Activated naive CD8-positive, alpha-beta T cell treated with anti-CD3 and anti-CD28 coated beads, Interleukin-2, amount 50 U/mL, for 24 hours (primary cell): ENCODE measurements around the gene SLC24A4.

Experiments
- ATAC-seq: fragments of 150-1000 bp; cut with Tn5 transposase; one replicate; pipeline ENCODE4 v1.10.0; 2021
- DNase-seq: peaks from one replicate; pipeline ENCODE4 v3.0.0; 2021
- H3K27ac Mint-ChIP-seq: one replicate; pipeline ENCODE4 v1.8.0; 2021; ENCODE audit warnings: mild to moderate bottlenecking, mixed read lengths
- H3K27me3 Mint-ChIP-seq: one replicate; pipeline ENCODE4 v1.8.0; 2021; ENCODE audit warnings: mixed read lengths
- H3K36me3 Mint-ChIP-seq: one replicate; pipeline ENCODE4 v1.8.0; 2021; ENCODE audit warnings: low read depth, mixed read lengths
- H3K4me1 Mint-ChIP-seq: one replicate; pipeline ENCODE4 v1.8.0; 2021; ENCODE audit warnings: mixed read lengths
- H3K4me3 Mint-ChIP-seq: one replicate; pipeline ENCODE4 v1.8.0; 2021; ENCODE audit warnings: mild to moderate bottlenecking, moderate library complexity, mixed read lengths
- H3K9me3 Mint-ChIP-seq: one replicate; pipeline ENCODE4 v1.8.0; 2021; ENCODE audit warnings: mixed read lengths

SLC24A4 gene

GRCh38 chr14:92369097-92369496, 46.1 kb downstream of the SLC24A4 start:
- ATAC-seq: no peak
- Mint-ChIP-seq H3K27me3 (peaks cover 2% of the 10 kb centered on the region), H3K27ac (no peak overlapping the region), H3K4me3 (no peak overlapping the region), H3K4me1 (no peaks in the 10 kb centered on the region), H3K36me3 (no peaks in the 10 kb centered on the region), H3K9me3 (peaks cover 4% of the 10 kb centered on the region)
- no peak for DNase-seq

GRCh38 chr14:92372230-92372629, 49.3 kb downstream of the SLC24A4 start:
- no peaks in the 10 kb centered on the region for H3K36me3 Mint-ChIP-seq
- no peak for DNase-seq
- ATAC-seq: no peak
- H3K4me3 Mint-ChIP-seq: no peak overlapping the region
- no peaks in the 10 kb centered on the region for H3K4me1 Mint-ChIP-seq
- H3K27ac Mint-ChIP-seq: no peak overlapping the region
- H3K27me3 Mint-ChIP-seq: no peaks in the 10 kb centered on the region
- H3K9me3 Mint-ChIP-seq: peaks cover 4% of the 10 kb centered on the region

- Mint-ChIP-seq H3K27ac (no peak overlapping the region), H3K9me3 (peaks cover 4% of the 10 kb centered on the region)
Observed at GRCh38 chr14:92373336-92373735, 50.4 kb downstream of the SLC24A4 start.

GRCh38 chr14:92380131-92380530, 57.2 kb downstream of the SLC24A4 start:
- H3K4me1 Mint-ChIP-seq: no peaks in the 10 kb centered on the region
- no peak for ATAC-seq
- no peak for DNase-seq
- no peak overlapping the region for H3K27ac Mint-ChIP-seq
- no peaks in the 10 kb centered on the region for H3K27me3 Mint-ChIP-seq
- no peak overlapping the region for H3K4me3 Mint-ChIP-seq
- H3K36me3 Mint-ChIP-seq: no peaks in the 10 kb centered on the region
- no peaks in the 10 kb centered on the region for H3K9me3 Mint-ChIP-seq

More at GRCh38 chr14:92373336-92373735, 50.4 kb downstream of the SLC24A4 start:
- Mint-ChIP-seq H3K27me3 (no peaks in the 10 kb centered on the region), H3K4me3 (no peak overlapping the region), H3K36me3 (no peaks in the 10 kb centered on the region), H3K4me1 (no peaks in the 10 kb centered on the region)
- no peak for DNase-seq
- ATAC-seq: no peak

GRCh38 chr14:92380582-92380981, 57.6 kb downstream of the SLC24A4 start:
- Mint-ChIP-seq H3K4me1 (no peaks in the 10 kb centered on the region), H3K36me3 (no peaks in the 10 kb centered on the region), H3K4me3 (no peak overlapping the region), H3K27ac (no peak overlapping the region), H3K27me3 (no peaks in the 10 kb centered on the region), H3K9me3 (no peaks in the 10 kb centered on the region)
- DNase-seq (no peak), ATAC-seq (no peak)

GRCh38 chr14:92382677-92383076, 59.7 kb downstream of the SLC24A4 start:
- ATAC-seq: no peak

GRCh38 chr14:92383805-92384204, 60.8 kb downstream of the SLC24A4 start:
- H3K9me3 Mint-ChIP-seq: no peaks in the 10 kb centered on the region
- H3K4me1 Mint-ChIP-seq: no peaks in the 10 kb centered on the region
- no peaks in the 10 kb centered on the region for H3K27me3 Mint-ChIP-seq
- H3K4me3 Mint-ChIP-seq: no peak overlapping the region
- ATAC-seq (no peak), DNase-seq (no peak)
- no peak overlapping the region for H3K27ac Mint-ChIP-seq
- no peaks in the 10 kb centered on the region for H3K36me3 Mint-ChIP-seq

More at GRCh38 chr14:92382677-92383076, 59.7 kb downstream of the SLC24A4 start:
- Mint-ChIP-seq H3K4me1 (no peaks in the 10 kb centered on the region), H3K27me3 (no peaks in the 10 kb centered on the region), H3K9me3 (no peaks in the 10 kb centered on the region), H3K36me3 (no peaks in the 10 kb centered on the region), H3K4me3 (no peak overlapping the region), H3K27ac (no peak overlapping the region)
- DNase-seq: no peak

- no peaks in the 10 kb centered on the region for H3K4me1 Mint-ChIP-seq
- H3K27me3 Mint-ChIP-seq: no peaks in the 10 kb centered on the region
- DNase-seq (no peak), ATAC-seq (no peak)
- H3K4me3 Mint-ChIP-seq: no peak overlapping the region
- no peaks in the 10 kb centered on the region for H3K36me3 Mint-ChIP-seq
- H3K9me3 Mint-ChIP-seq: no peaks in the 10 kb centered on the region
- no peak overlapping the region for H3K27ac Mint-ChIP-seq
Observed at GRCh38 chr14:92384461-92385133, 61.6 kb downstream of the SLC24A4 start.

- Mint-ChIP-seq H3K36me3 (no peaks in the 10 kb centered on the region), H3K27me3 (no peaks in the 10 kb centered on the region), H3K9me3 (no peaks in the 10 kb centered on the region), H3K4me1 (no peaks in the 10 kb centered on the region), H3K27ac (no peak overlapping the region), H3K4me3 (no peak overlapping the region)
- ATAC-seq (no peak), DNase-seq (no peak)
Observed at GRCh38 chr14:92385561-92385960, 62.6 kb downstream of the SLC24A4 start.

- Mint-ChIP-seq H3K4me1 (no peaks in the 10 kb centered on the region), H3K27me3 (no peaks in the 10 kb centered on the region), H3K27ac (no peak overlapping the region), H3K4me3 (no peak overlapping the region), H3K9me3 (no peaks in the 10 kb centered on the region), H3K36me3 (no peaks in the 10 kb centered on the region)
- ATAC-seq: no peak
- no peak for DNase-seq
Observed at GRCh38 chr14:92386165-92386564, 63.2 kb downstream of the SLC24A4 start.

- Mint-ChIP-seq H3K4me1 (no peaks in the 10 kb centered on the region), H3K36me3 (no peaks in the 10 kb centered on the region), H3K9me3 (no peaks in the 10 kb centered on the region), H3K4me3 (no peak overlapping the region), H3K27ac (no peak overlapping the region), H3K27me3 (no peaks in the 10 kb centered on the region)
- ATAC-seq (no peak), DNase-seq (no peak)
Observed at GRCh38 chr14:92386637-92387036, 63.7 kb downstream of the SLC24A4 start.

GRCh38 chr14:92387578-92387977, 64.6 kb downstream of the SLC24A4 start:
- no peaks in the 10 kb centered on the region for H3K9me3 Mint-ChIP-seq
- no peak overlapping the region for H3K27ac Mint-ChIP-seq
- ATAC-seq (no peak), DNase-seq (no peak)
- H3K4me3 Mint-ChIP-seq: no peak overlapping the region
- H3K4me1 Mint-ChIP-seq: no peaks in the 10 kb centered on the region
- no peaks in the 10 kb centered on the region for H3K36me3 Mint-ChIP-seq
- H3K27me3 Mint-ChIP-seq: no peaks in the 10 kb centered on the region

GRCh38 chr14:92389598-92390158, 66.7 kb downstream of the SLC24A4 start:
- no peaks in the 10 kb centered on the region for H3K4me1 Mint-ChIP-seq
- H3K36me3 Mint-ChIP-seq: no peaks in the 10 kb centered on the region
- H3K27ac Mint-ChIP-seq: no peak overlapping the region
- no peaks in the 10 kb centered on the region for H3K27me3 Mint-ChIP-seq
- no peaks in the 10 kb centered on the region for H3K9me3 Mint-ChIP-seq
- H3K4me3 Mint-ChIP-seq: no peak overlapping the region
- ATAC-seq (no peak), DNase-seq (no peak)

GRCh38 chr14:92391726-92392125, 68.8 kb downstream of the SLC24A4 start:
- no peaks in the 10 kb centered on the region for H3K4me1 Mint-ChIP-seq
- H3K36me3 Mint-ChIP-seq: no peaks in the 10 kb centered on the region
- DNase-seq (no peak), ATAC-seq (no peak)
- no peak overlapping the region for H3K27ac Mint-ChIP-seq
- no peaks in the 10 kb centered on the region for H3K27me3 Mint-ChIP-seq
- H3K4me3 Mint-ChIP-seq: no peak overlapping the region
- no peaks in the 10 kb centered on the region for H3K9me3 Mint-ChIP-seq

- no peaks in the 10 kb centered on the region for H3K9me3 Mint-ChIP-seq
- ATAC-seq: no peak
- H3K27ac Mint-ChIP-seq: no peak overlapping the region
- H3K27me3 Mint-ChIP-seq: no peaks in the 10 kb centered on the region
- no peak overlapping the region for H3K4me3 Mint-ChIP-seq
- H3K36me3 Mint-ChIP-seq: no peaks in the 10 kb centered on the region
- H3K4me1 Mint-ChIP-seq: no peaks in the 10 kb centered on the region
- DNase-seq: no peak
Observed at GRCh38 chr14:92392711-92393110, 69.7 kb downstream of the SLC24A4 start.
